Neural cell (in vitro differentiated cells): Measurements from ENCODE around the gene BCAS4. TPM values are rescaled to one million over a fixed set of nuclear protein-coding genes. Genes with fewer than 3 reads are reported as not detected.

Experiments used
- H2AFZ ChIP-seq: fragments of 200-600, 300-800 bp; sonication (generic), shearing (Covaris generic); 2 replicates; pipeline ENCODE4 v1.6.0; 2014; ENCODE audit warnings: low read depth, mild to moderate bottlenecking, antibody characterized with exemption, low read length, moderate library complexity
- H3F3A ChIP-seq: fragments of 200-600 bp; shearing (Covaris generic); 2 replicates; pipeline ENCODE4 v1.6.1; 2016; ENCODE audit warnings: mild to moderate bottlenecking, moderate library complexity, mixed read lengths, antibody characterized with exemption, low read length; ENCODE audit not compliant: insufficient read depth, poor library complexity, severe bottlenecking
- H3K27ac ChIP-seq: fragments of 200-600, 300-800 bp; sonication (generic), shearing (Covaris generic); 2 replicates; pipeline ENCODE4 v1.5.1; 2014; ENCODE audit warnings: mild to moderate bottlenecking, low read length, moderate library complexity
- H3K27me3 ChIP-seq: fragments of 300-800, 200-600 bp; sonication (generic), shearing (Covaris generic); 2 replicates; pipeline ENCODE4 v1.6.0; 2014; ENCODE audit warnings: mild to moderate bottlenecking, low read depth, low read length, moderate library complexity; ENCODE audit not compliant: insufficient read depth
- H3K36me3 ChIP-seq: fragments of 300-800, 200-600 bp; sonication (generic), shearing (Covaris generic); 2 replicates; pipeline ENCODE4 v1.5.1; 2014; ENCODE audit warnings: mild to moderate bottlenecking, antibody characterized with exemption, low read length, moderate library complexity; ENCODE audit not compliant: insufficient read depth
- H3K4me2 ChIP-seq: fragments of 300-800, 200-600 bp; sonication (generic), shearing (Covaris generic); 2 replicates; pipeline ENCODE4 v1.6.0; 2014; ENCODE audit warnings: mild to moderate bottlenecking, low read length
- H3K4me3 ChIP-seq: fragments of 300-800, 200-600 bp; sonication (generic), shearing (Covaris generic); 2 replicates; pipeline ENCODE4 v1.5.1; 2014; ENCODE audit warnings: mild to moderate bottlenecking, low read length, moderate library complexity
- H3K79me2 ChIP-seq: fragments of 200-600 bp; shearing (Covaris generic); replicated peaks from 2 replicates; pipeline ENCODE4 v1.6.0; 2014; ENCODE audit warnings: mild to moderate bottlenecking, low read length, moderate library complexity; ENCODE audit not compliant: insufficient read depth
- H3K9ac ChIP-seq: fragments of 300-800, 200-600 bp; sonication (generic), shearing (Covaris generic); 2 replicates; pipeline ENCODE4 v1.6.1; 2016; ENCODE audit warnings: mild to moderate bottlenecking, low read length, mixed read lengths
- H3K9me2 ChIP-seq: fragments of 200-600 bp; shearing (Covaris generic); 2 replicates; pipeline ENCODE4 v1.6.1; 2016; ENCODE audit warnings: mild to moderate bottlenecking, low read length, mixed read lengths; ENCODE audit not compliant: insufficient read depth
- H3K9me3 ChIP-seq: fragments of 200-600, 300-800 bp; sonication (generic), shearing (Covaris generic); 2 replicates; pipeline ENCODE4 v1.6.1; 2016; ENCODE audit warnings: mild to moderate bottlenecking, mixed run types, low read length, moderate library complexity, mixed read lengths
- H4K20me1 ChIP-seq: fragments of 200-600 bp; shearing (Covaris generic); 2 replicates; pipeline ENCODE4 v1.6.1; 2016; ENCODE audit warnings: mild to moderate bottlenecking, mixed run types; ENCODE audit not compliant: insufficient read depth
- EP300 ChIP-seq: fragments of 450-650 bp; conservative IDR thresholded peaks from 2 replicates; pipeline ENCODE4 v1.6.1; 2014; ENCODE audit warnings: antibody characterized with exemption, mild to moderate bottlenecking, moderate library complexity; ENCODE audit not compliant: poor library complexity, severe bottlenecking
- EZH2 ChIP-seq: fragments of 200-600, 300-800 bp; shearing (Covaris generic), sonication (generic); IDR thresholded peaks from 2 replicates; pipeline ENCODE4 v1.6.1; 2014; ENCODE audit warnings: antibody characterized with exemption, low read length, borderline replicate concordance, mild to moderate bottlenecking; ENCODE audit not compliant: insufficient read depth, poor library complexity, severe bottlenecking
- MXI1 ChIP-seq: fragments of 450-650 bp; conservative IDR thresholded peaks from 2 replicates; pipeline ENCODE4 v1.6.1; 2014; ENCODE audit warnings: antibody characterized with exemption, mild to moderate bottlenecking; ENCODE audit not compliant: poor library complexity, severe bottlenecking
- POLR2AphosphoS5 ChIP-seq: IDR thresholded peaks from 2 replicates; pipeline ENCODE4 v1.6.1; 2012
- RAD21 ChIP-seq: fragments of 450-650 bp; conservative IDR thresholded peaks from 2 replicates; pipeline ENCODE4 v1.6.1; 2014; ENCODE audit warnings: antibody characterized with exemption, mild to moderate bottlenecking, moderate library complexity
- SMC3 ChIP-seq: fragments of 450-650 bp; conservative IDR thresholded peaks from 2 replicates; pipeline ENCODE4 v1.6.1; 2014; ENCODE audit warnings: antibody characterized with exemption, mild to moderate bottlenecking, moderate library complexity; ENCODE audit not compliant: poor library complexity
- TAF1 ChIP-seq: IDR thresholded peaks from 2 replicates; pipeline ENCODE4 v1.6.1; 2012; ENCODE audit warnings: low read depth
- polyA plus RNA-seq: library from polyadenylated mRNA; depleted of rRNA; stranded (reverse); fragments of >200 nt; gene quantifications from 2 replicates; pipeline ENCODE4 v1.2.3, GENCODE V29; 2014
- TF ChIP-seq, protein P1 (sequence below): fragments of 450-650 bp; IDR thresholded peaks from 2 replicates; pipeline ENCODE4 v1.5.1; 2014; ENCODE audit warnings: antibody characterized with exemption, mild to moderate bottlenecking, moderate library complexity; ENCODE audit not compliant: poor library complexity, severe bottlenecking
- TF ChIP-seq, protein P2 (sequence below): IDR thresholded peaks from 2 replicates; pipeline ENCODE4 v1.6.1; 2012; ENCODE audit warnings: borderline replicate concordance

The BCAS4 gene
- polyA plus RNA-seq, 1 donor from 2014 or later = 24.6 TPM

DNA sequence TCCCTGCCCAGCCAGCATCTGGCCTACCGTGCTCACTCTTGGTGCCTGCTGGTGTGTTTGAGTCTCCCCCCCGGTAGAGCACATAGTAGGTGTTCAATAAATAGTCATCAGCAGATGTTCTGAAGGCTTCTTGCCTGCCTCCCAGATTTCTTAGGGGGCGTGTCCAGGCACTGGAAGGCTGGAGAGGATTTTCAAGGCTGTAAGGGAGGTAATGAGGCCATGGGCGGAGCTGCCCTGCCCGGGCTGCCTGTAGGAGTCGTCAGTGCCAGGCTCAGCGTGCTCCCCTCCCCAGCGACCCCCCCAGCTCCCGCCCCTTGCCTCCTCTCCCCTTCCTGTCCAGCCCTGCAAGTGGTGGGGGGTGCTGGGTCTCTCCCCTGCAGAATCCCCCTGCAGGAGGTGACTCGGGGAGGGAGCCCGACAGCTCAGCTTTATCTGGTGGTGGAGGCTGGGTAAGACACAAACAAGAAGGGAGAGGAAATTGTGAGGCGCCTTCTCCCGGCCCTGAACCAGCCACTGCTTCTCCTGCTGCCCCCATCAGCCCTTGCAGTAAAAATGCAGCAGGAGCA lies 55.9 kb downstream of the BCAS4 start:
- Histone ChIP-seq H3K4me2 (no peak overlapping the region), H3K79me2 (no peaks in the 10 kb centered on the region), H3K27me3 (no peaks in the 10 kb centered on the region), H3K4me3 (no peak overlapping the region), H2AFZ (no peak overlapping the region), H3K36me3 (no peaks in the 10 kb centered on the region), H3K27ac (no peak overlapping the region), H3K9me3 (no peaks in the 10 kb centered on the region), H3F3A (no peaks in the 10 kb centered on the region), H4K20me1 (no peaks in the 10 kb centered on the region), H3K9ac (no peak overlapping the region), H3K9me2 (no peaks in the 10 kb centered on the region)
- TF ChIP-seq, protein P1, sequence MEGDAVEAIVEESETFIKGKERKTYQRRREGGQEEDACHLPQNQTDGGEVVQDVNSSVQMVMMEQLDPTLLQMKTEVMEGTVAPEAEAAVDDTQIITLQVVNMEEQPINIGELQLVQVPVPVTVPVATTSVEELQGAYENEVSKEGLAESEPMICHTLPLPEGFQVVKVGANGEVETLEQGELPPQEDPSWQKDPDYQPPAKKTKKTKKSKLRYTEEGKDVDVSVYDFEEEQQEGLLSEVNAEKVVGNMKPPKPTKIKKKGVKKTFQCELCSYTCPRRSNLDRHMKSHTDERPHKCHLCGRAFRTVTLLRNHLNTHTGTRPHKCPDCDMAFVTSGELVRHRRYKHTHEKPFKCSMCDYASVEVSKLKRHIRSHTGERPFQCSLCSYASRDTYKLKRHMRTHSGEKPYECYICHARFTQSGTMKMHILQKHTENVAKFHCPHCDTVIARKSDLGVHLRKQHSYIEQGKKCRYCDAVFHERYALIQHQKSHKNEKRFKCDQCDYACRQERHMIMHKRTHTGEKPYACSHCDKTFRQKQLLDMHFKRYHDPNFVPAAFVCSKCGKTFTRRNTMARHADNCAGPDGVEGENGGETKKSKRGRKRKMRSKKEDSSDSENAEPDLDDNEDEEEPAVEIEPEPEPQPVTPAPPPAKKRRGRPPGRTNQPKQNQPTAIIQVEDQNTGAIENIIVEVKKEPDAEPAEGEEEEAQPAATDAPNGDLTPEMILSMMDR = no peak
- no peak for TF ChIP-seq POLR2AphosphoS5
- no peak for TF ChIP-seq MXI1
- no peak for TF ChIP-seq EZH2
- TF ChIP-seq, protein P2, sequence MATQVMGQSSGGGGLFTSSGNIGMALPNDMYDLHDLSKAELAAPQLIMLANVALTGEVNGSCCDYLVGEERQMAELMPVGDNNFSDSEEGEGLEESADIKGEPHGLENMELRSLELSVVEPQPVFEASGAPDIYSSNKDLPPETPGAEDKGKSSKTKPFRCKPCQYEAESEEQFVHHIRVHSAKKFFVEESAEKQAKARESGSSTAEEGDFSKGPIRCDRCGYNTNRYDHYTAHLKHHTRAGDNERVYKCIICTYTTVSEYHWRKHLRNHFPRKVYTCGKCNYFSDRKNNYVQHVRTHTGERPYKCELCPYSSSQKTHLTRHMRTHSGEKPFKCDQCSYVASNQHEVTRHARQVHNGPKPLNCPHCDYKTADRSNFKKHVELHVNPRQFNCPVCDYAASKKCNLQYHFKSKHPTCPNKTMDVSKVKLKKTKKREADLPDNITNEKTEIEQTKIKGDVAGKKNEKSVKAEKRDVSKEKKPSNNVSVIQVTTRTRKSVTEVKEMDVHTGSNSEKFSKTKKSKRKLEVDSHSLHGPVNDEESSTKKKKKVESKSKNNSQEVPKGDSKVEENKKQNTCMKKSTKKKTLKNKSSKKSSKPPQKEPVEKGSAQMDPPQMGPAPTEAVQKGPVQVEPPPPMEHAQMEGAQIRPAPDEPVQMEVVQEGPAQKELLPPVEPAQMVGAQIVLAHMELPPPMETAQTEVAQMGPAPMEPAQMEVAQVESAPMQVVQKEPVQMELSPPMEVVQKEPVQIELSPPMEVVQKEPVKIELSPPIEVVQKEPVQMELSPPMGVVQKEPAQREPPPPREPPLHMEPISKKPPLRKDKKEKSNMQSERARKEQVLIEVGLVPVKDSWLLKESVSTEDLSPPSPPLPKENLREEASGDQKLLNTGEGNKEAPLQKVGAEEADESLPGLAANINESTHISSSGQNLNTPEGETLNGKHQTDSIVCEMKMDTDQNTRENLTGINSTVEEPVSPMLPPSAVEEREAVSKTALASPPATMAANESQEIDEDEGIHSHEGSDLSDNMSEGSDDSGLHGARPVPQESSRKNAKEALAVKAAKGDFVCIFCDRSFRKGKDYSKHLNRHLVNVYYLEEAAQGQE = no peak
- TF ChIP-seq EP300 = no peak
- no peak for TF ChIP-seq SMC3
- no peak for TF ChIP-seq TAF1
- TF ChIP-seq RAD21 = no peak

DNA sequence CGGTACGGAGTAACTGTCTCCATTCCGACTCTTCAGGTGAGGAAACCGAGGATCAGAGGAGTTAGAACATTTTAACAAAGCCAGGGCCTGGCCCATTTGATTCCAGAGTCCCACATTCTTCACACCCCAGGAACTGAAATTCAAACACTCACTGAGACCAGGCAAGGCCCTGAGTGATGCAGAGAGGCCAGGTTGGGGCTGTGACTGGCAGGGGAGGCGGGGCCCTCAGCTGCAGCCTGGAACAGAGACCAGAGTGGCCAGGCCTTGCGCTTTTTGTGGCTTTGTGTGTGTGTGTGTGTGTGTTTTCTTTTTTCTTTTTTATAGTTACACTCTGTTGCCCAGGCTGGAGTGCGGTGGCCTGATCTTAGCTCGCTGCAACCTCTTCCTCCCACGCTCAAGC lies 57.2 kb downstream of the BCAS4 start:
- H4K20me1 ChIP-seq = no peaks in the 10 kb centered on the region
- TF ChIP-seq POLR2AphosphoS5 (no peak), TAF1 (no peak), EP300 (no peak), EZH2 (no peak), SMC3 (no peak), MXI1 (no peak)
- TF ChIP-seq, protein P2 = no peak
- H3K4me2 ChIP-seq = no peak overlapping the region
- H3K27ac ChIP-seq = no peak overlapping the region
- H3K79me2 ChIP-seq = no peaks in the 10 kb centered on the region
- no peak overlapping the region for H3K4me3 ChIP-seq
- H3K9me3 ChIP-seq = no peaks in the 10 kb centered on the region
- H3K9ac ChIP-seq = no peak overlapping the region
- H3K36me3 ChIP-seq = no peaks in the 10 kb centered on the region
- H3K9me2 ChIP-seq = no peaks in the 10 kb centered on the region
- no peak overlapping the region for H2AFZ ChIP-seq
- H3K27me3 ChIP-seq = no peaks in the 10 kb centered on the region
- no peaks in the 10 kb centered on the region for H3F3A ChIP-seq
